Measurements from ENCODE around the gene ANKRD26. TPM values are rescaled to one million over a fixed set of nuclear protein-coding genes. Genes with fewer than 3 reads are reported as not detected.

Gene ANKRD26
- total RNA-seq, 1 donor from 2014 or later, result 14.0 TPM

DNA sequence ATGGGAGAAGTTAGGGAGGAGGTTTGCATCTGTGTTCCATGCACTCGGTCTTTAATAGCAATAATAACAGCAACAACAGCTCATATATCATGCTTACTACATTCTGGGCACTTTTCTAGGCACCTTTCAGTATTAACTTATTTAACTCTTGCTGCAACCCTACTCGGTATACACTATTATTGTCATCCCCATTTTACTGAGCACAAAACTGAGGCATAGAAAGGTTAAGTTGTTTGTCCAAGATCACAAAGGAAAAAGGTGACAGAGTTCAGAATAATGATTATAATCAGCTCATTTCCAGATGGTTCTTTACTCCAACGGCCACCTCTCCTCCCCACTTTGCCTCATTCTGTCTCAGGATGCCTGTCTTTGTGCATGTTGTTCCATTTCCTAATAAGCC lies 137.5 kb downstream of the ANKRD26 start:
- no peak overlapping the region for H3K4me3 Mint-ChIP-seq
- H3K27me3 Mint-ChIP-seq, result no peaks in the 10 kb centered on the region
- no peaks in the 10 kb centered on the region for H3K36me3 Mint-ChIP-seq
- no peaks in the 10 kb centered on the region for H3K4me1 Mint-ChIP-seq (ENCODE audit: unreplicated experiment)
- TF ChIP-seq, protein P1, sequence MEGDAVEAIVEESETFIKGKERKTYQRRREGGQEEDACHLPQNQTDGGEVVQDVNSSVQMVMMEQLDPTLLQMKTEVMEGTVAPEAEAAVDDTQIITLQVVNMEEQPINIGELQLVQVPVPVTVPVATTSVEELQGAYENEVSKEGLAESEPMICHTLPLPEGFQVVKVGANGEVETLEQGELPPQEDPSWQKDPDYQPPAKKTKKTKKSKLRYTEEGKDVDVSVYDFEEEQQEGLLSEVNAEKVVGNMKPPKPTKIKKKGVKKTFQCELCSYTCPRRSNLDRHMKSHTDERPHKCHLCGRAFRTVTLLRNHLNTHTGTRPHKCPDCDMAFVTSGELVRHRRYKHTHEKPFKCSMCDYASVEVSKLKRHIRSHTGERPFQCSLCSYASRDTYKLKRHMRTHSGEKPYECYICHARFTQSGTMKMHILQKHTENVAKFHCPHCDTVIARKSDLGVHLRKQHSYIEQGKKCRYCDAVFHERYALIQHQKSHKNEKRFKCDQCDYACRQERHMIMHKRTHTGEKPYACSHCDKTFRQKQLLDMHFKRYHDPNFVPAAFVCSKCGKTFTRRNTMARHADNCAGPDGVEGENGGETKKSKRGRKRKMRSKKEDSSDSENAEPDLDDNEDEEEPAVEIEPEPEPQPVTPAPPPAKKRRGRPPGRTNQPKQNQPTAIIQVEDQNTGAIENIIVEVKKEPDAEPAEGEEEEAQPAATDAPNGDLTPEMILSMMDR (conservative IDR thresholded peaks at IDR 0.05), result no peak
- H3K9me3 Mint-ChIP-seq, result no peaks in the 10 kb centered on the region
- DNase-seq (ENCODE audit: extremely low spot score, unreplicated experiment), result no peak
- H3K27ac Mint-ChIP-seq, result no peak overlapping the region

DNA sequence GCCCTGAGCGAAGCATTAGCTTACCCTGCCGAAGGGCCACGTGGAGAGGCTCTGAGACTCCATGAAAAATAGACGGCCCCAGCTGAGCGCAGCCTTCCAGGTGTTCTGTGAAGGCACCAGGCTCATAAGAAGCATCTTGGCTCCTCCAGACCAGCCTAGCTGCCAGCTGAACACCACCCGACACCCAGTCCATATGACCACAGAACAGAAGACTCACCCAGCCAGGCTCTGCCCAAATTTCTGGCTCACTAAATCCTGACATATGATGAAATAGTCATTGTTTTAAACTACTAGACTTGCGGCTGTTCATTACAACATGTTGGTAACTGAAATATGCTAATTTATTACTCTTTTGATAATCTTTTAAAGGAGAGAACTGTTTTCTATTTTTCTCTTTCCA lies 140.0 kb downstream of the ANKRD26 start:
- TF ChIP-seq, protein P1 (conservative IDR thresholded peaks at IDR 0.05), result no peak
- no peaks in the 10 kb centered on the region for H3K27me3 Mint-ChIP-seq
- H3K36me3 Mint-ChIP-seq, result no peaks in the 10 kb centered on the region
- H3K9me3 Mint-ChIP-seq, result no peaks in the 10 kb centered on the region
- H3K4me3 Mint-ChIP-seq, result no peak overlapping the region
- no peaks in the 10 kb centered on the region for H3K4me1 Mint-ChIP-seq (ENCODE audit: unreplicated experiment)
- no peak overlapping the region for H3K27ac Mint-ChIP-seq
- no peak for DNase-seq (ENCODE audit: extremely low spot score, unreplicated experiment)

DNA sequence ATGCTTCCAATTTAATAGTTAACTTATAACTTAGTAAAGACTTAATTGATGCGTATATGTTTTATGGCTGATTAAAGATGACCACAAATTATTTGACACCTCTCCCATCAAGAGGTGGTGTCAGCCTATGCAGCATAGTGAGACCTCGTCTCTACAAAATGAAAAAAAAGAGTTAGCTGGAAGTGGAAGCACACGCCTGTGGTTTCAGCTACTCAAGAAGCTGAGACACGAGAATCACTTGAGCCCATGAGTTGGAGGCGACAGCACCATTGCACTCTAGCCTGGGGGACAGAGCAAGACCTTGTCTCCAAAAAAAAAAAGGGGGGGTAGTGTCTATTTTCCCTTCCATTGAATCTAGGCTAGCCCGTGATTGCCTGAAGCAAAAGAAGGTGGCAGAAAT lies 140.5 kb downstream of the ANKRD26 start:
- Mint-ChIP-seq H3K27me3 (no peaks in the 10 kb centered on the region), H3K4me1 (ENCODE audit: unreplicated experiment) (no peaks in the 10 kb centered on the region)

More for the DNA sequence above, 140.5 kb downstream of the ANKRD26 start:
- Mint-ChIP-seq H3K9me3 (no peaks in the 10 kb centered on the region), H3K27ac (no peak overlapping the region), H3K36me3 (no peaks in the 10 kb centered on the region), H3K4me3 (no peak overlapping the region)
- TF ChIP-seq, protein P1 (conservative IDR thresholded peaks at IDR 0.05), result no peak
- DNase-seq (ENCODE audit: extremely low spot score, unreplicated experiment), result no peak

Other genes with a start within 250 kb of the ANKRD26 start
- 45.5 and 53.2 TPM in 2 replicates for gene ABI1, start 239.5 kb downstream of the ANKRD26 start, total RNA-seq (ENCODE audit: low replicate concordance)
- gene YME1L1, start 53.9 kb upstream of the ANKRD26 start, total RNA-seq (ENCODE audit: low replicate concordance), result 108 TPM in 2 replicates
- 14.5 and 16.8 TPM in 2 replicates for gene MASTL, start 54.9 kb upstream of the ANKRD26 start, total RNA-seq (ENCODE audit: low replicate concordance)
- 21.1 and 24.3 TPM in 2 replicates for gene ACBD5, start 140.3 kb upstream of the ANKRD26 start, total RNA-seq (ENCODE audit: low replicate concordance)